GM12878 (cell line): Measurements from ENCODE around the gene COL3A1.

Experiments
- CTCF ChIP-seq, 3 experiments: IDR thresholded peaks in 2 of 3; conservative IDR thresholded peaks in 1 of 3; 2 replicates each; pipeline ENCODE4 v1.5.1; 2011; ENCODE audit warnings: low read depth in 3 of 3, low read length in 3 of 3, mild to moderate bottlenecking in 3 of 3, control low read depth in 2 of 3, moderate library complexity in 2 of 3, inconsistent platforms in 1 of 3, mixed read lengths in 1 of 3; ENCODE audit not compliant: control insufficient read depth in 2 of 3, insufficient read depth in 1 of 3; ENCODE audit errors: extremely low read depth in 1 of 3
- HDAC6 ChIP-seq: fragments of 200-600 bp; sonication (generic); IDR thresholded peaks from one replicate; pipeline ENCODE4 v1.8.0; 2017; ENCODE audit warnings: antibody characterized with exemption; ENCODE audit not compliant: unreplicated experiment

DNA sequence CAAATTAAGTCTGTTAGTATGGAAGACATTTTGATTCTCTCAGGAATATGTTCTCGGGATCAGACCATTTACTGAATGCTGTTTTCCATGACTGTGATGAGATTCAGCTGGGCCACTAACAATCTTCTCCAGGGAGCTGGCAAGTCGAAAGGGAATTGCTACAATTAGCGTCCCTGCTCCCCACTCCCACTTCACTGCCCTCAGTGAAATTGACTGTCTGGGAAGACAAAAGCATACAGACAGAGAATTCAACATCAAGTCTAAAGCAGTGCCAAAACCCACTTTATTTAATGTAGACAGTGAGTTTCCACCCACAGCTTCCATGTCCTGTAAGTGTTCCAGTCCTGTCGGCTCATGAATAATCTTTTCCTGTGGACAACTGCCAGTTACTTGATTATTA lies 34.0 kb upstream of the COL3A1 start:
- TF ChIP-seq CTCF (IDR thresholded peaks at IDR 0.05 in 2 of 3, conservative IDR thresholded peaks at IDR 0.05 in 1 of 3; ENCODE audit: control insufficient read depth in 2 of 3, extremely low read depth in 1 of 3, insufficient read depth in 1 of 3, low read depth in 3 of 3, low read length in 3 of 3) (no peak), HDAC6 (no peak)
